ENCODE results near the gene MAPKAPK3.
"Not testable (repeated sequence)": the region's sequence is repeated elsewhere in the genome, so short reads cannot be mapped to it uniquely, and the experiment has no call there.

MAPKAPK3 gene

DNA sequence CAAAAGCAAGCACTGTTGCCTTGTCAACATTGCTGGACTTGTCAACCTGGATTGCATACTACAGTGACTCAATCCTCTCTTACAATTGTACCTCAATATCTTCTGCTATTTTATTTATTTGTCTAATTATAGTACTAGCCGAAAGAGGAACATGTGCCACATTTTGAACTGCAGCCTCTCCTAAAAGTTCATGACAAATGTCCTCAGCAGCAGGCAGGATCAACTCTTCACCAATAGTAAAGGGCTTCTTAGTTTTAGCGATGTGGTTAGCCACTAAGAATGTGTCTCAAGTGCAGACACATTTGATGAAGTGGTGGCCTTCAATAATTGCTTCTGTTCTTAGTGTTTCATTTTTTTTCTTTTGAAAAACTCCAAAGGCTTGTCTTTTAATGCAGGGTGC, 71.0 kb downstream of the MAPKAPK3 start:
- DNase-seq (ENCODE audit: low read depth in 2 of 2), result no peak

DNA sequence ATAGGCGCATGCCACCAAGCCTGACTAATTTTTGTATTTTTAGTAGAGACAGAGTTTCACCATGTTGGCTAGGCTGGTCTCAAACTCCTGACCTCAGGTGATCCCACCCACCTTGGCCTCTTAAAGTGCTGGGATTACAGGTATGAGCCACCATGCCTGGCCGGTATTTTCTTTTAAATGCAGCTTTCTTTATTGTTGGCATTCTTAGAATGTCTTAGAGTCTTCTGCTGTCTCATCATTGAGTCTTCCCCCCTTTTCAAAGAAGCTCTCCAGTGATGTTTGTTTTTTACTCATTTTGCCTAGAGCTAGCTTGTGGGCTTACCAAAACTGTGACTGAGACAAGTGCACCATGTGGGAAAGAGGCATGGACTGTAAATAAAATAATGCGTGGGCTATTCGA, 71.7 kb downstream of the MAPKAPK3 start:
- DNase-seq (ENCODE audit: low read depth in 2 of 2), result not testable (repeated sequence)

DNA sequence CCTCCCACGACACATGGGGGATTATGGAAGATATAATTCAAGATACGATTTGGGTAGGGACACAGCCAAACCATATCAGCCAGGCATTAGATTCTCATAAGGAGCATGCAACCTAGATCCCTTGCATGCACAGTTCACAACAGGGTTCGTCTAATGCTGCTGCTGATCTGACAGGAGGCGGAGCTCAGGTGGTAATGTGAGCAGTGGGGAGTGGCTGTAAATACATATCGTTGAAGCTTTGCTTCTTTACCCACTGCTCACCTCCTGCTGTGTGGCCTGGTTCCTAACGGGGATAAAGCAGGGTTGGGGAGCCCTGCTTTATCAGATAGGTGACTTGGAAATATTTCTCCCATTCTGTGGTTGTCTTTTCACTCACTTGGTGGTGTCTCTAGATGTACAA, 72.6 kb downstream of the MAPKAPK3 start:
- DNase-seq (ENCODE audit: low read depth in 2 of 2), result no peak

DNA sequence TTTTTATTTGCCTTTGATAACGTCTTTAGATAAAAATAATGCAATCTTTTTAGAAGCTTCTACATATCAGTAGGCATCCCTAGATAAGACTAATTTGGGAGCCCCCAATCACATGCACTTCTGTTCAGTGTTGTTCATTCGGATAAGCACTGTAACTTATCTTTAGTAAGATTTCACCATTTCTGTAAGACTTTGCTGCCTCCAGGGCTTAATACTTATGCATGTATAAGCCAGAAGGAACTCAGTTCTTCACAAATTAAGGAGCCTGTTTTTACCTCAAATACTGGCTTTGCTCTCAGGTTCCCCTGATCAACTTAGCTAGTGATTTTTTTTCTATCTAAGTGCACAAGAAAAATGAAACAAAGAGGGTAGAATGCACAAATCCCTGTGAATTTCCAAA, 78.1 kb downstream of the MAPKAPK3 start:
- no peak for DNase-seq (ENCODE audit: low read depth in 2 of 2)

DNA sequence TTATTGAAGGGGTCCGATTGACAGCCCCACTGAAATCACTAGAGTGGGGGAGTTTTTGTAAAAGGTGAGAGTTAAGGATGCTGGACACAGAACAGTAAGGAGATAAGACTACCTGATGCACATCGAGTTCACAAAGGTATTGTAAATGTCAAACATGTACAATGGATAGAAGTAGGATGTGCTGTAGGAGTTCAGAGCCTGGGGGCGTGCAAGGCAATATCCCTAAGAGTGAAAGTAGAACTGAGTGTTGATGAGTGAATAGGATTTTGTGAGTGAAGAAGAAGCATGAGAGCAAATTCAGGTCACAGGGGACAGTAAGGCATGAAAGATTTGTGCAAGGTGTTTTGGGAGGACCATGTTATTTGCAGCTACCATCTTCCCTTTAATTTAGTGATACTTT, 79.3 kb downstream of the MAPKAPK3 start:
- DNase-seq (ENCODE audit: low read depth in 2 of 2), result no peak

DNA sequence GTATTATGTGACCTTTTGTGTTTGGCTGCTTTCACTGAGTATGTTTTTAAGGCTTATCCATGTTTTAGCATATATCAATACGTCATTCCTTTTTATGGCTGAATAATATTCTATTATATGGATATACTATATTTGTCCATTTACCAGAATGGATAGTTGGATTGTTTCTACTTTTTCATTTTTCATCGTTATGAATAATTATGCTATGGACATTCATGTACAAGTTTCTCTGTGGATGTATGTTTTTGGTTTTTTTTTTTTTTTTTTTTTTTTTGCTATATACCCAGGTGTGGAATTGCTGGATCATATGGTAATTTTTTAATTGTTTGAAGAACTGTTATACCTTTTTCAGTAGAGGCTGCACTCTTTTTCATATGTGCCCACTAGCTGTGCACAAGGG, 81.3 kb downstream of the MAPKAPK3 start:
- no peak for DNase-seq (ENCODE audit: low read depth in 2 of 2)
